K562 (cell line): Measurements from ENCODE around the gene PHLDB3. TPM values are rescaled to one million over a fixed set of nuclear protein-coding genes. Genes with fewer than 3 reads are reported as not detected.

Experiments
- CBX5 ChIP-seq: IDR thresholded peaks from 2 replicates; pipeline ENCODE4 v1.6.1; 2014; ENCODE audit warnings: low read depth, borderline replicate concordance
- DDX20 ChIP-seq: fragments of 450-650 bp; IDR thresholded peaks from 2 replicates; pipeline ENCODE4 v1.6.1; 2016; ENCODE audit warnings: missing genetic modification characterization, low read depth, mild to moderate bottlenecking, missing compliant biosample characterization, moderate library complexity
- FUS ChIP-seq: fragments of 200-400 bp; formaldehyde crosslinking; optimal IDR thresholded peaks from 2 replicates; pipeline ENCODE3; 2017; ENCODE audit warnings: low read depth, low read length
- GABPB2 ChIP-seq: fragments of 250-450 bp; sonication (Bioruptor Pico); conservative IDR thresholded peaks from 2 replicates; pipeline ENCODE4 v1.5.1; 2021; ENCODE audit warnings: mild to moderate bottlenecking
- HDAC3 ChIP-seq: fragments of 450-650 bp; IDR thresholded peaks from 2 replicates; pipeline ENCODE4 v1.6.1; 2018; ENCODE audit warnings: borderline replicate concordance, mild to moderate bottlenecking, moderate library complexity; ENCODE audit not compliant: partially characterized antibody
- MITF ChIP-seq: IDR thresholded peaks from 2 replicates; pipeline ENCODE4 v1.6.1; 2014; ENCODE audit warnings: antibody characterized with exemption
- NFIC ChIP-seq: fragments of 450-650 bp; IDR thresholded peaks from 2 replicates; pipeline ENCODE4 v1.6.1; 2017; ENCODE audit warnings: mild to moderate bottlenecking, inconsistent platforms
- NR2F6 ChIP-seq: fragments of 450-650 bp; formaldehyde crosslinking; IDR thresholded peaks from 2 replicates; pipeline ENCODE4 v1.4.0; 2020; ENCODE audit warnings: mild to moderate bottlenecking
- POLR2AphosphoS5 ChIP-seq: IDR thresholded peaks from 2 replicates; pipeline ENCODE4 v1.6.1; 2011; ENCODE audit warnings: mild to moderate bottlenecking, low read depth, low read length, moderate library complexity; ENCODE audit not compliant: control insufficient read depth, insufficient read depth
- SAFB2 ChIP-seq: fragments of 200-400 bp; formaldehyde crosslinking; IDR thresholded peaks from 2 replicates; pipeline ENCODE4 v1.6.1; 2018; ENCODE audit warnings: borderline replicate concordance, low read length, low read depth, moderate library complexity; ENCODE audit not compliant: severe bottlenecking
- SLC30A9 ChIP-seq: fragments of 250-450 bp; sonication (Bioruptor Pico); IDR thresholded peaks from 2 replicates; pipeline ENCODE4 v1.8.0; 2022; ENCODE audit warnings: mild to moderate bottlenecking, moderate library complexity
- STAG1 ChIP-seq: sonication (generic); formaldehyde crosslinking; IDR thresholded peaks from 2 replicates; pipeline ENCODE4 v1.5.0; 2020; ENCODE audit warnings: missing genetic modification reagents, borderline replicate concordance
- TARDBP ChIP-seq: fragments of 450-650 bp; IDR thresholded peaks from 2 replicates; pipeline ENCODE4 v1.6.1; 2016
- TFAP4 ChIP-seq: sonication (generic); formaldehyde crosslinking; IDR thresholded peaks from 2 replicates; pipeline ENCODE4 v1.8.0; 2022; ENCODE audit warnings: missing genetic modification reagents, mild to moderate bottlenecking, moderate library complexity, borderline replicate concordance
- WHSC1 ChIP-seq: IDR thresholded peaks from one replicate; pipeline ENCODE4 v1.6.1; 2012; ENCODE audit warnings: low read length, control low read depth, inconsistent platforms
- ZNF174 ChIP-seq: fragments of 250-450 bp; sonication (Bioruptor Pico); IDR thresholded peaks from 2 replicates; pipeline ENCODE4 v1.4.0; 2020; ENCODE audit warnings: mild to moderate bottlenecking
- ZNF347 ChIP-seq: fragments of 450-650 bp; formaldehyde crosslinking; IDR thresholded peaks from 2 replicates; pipeline ENCODE4 v1.4.0; 2020; ENCODE audit warnings: low read depth, mild to moderate bottlenecking, moderate library complexity
- polyA plus RNA-seq, 8 experiments: library from polyadenylated mRNA; depleted of rRNA in 4 of 8; stranded (reverse) in 5 of 8; unstranded in 3 of 8; fragments of >200 nt; fragmentation: Nextera tagmentation in 2 of 8; fragmentation: Illumina TruSeq in 1 of 8; extraction: Ambion mirVana in 2 of 8; extraction: Trizol in 1 of 8; gene quantifications; 2 replicates each; pipeline versions ENCODE4 v1.2.1 to v1.2.3, GENCODE V29; 2011 to 2014; ENCODE audit warnings: inconsistent platforms in 1 of 8, missing spikeins in 1 of 8
- total RNA-seq, 7 experiments: library from RNA; depleted of rRNA in 6 of 7; stranded (reverse); fragments of >200 nt in 6 of 7; fragmentation: Illumina TruSeq in 2 of 7; extraction: Trizol in 2 of 7; gene quantifications; 2 replicates each; pipeline versions ENCODE4 v1.2.1 to v1.2.3, GENCODE V29; 2011 to 2021; ENCODE audit warnings: low replicate concordance in 1 of 7
- TF ChIP-seq, protein P1 (sequence below): fragments of 200-800 bp; sonication (Bioruptor generic); IDR thresholded peaks from 2 replicates; pipeline ENCODE4 v1.6.1; 2017; ENCODE audit warnings: missing genetic modification characterization, missing compliant biosample characterization
- TF ChIP-seq, protein P2 (sequence below): fragments of 450-650 bp; formaldehyde crosslinking; conservative IDR thresholded peaks from 2 replicates; pipeline ENCODE4 v1.4.0; 2022; ENCODE audit warnings: mild to moderate bottlenecking, missing genetic modification characterization
- TF ChIP-seq, protein P3 (sequence below): fragments of 250-450 bp; sonication (Bioruptor Pico); IDR thresholded peaks from 2 replicates; pipeline ENCODE4 v1.5.0; 2020; ENCODE audit warnings: mild to moderate bottlenecking
- TF ChIP-seq, protein P4 (sequence below), 2 experiments: fragments of 450-650 bp in 1 of 2; sonication (generic) in 1 of 2; formaldehyde crosslinking; conservative IDR thresholded peaks; 2 replicates each; pipeline versions ENCODE4 v1.4.0 to v1.8.1; 2020 to 2022; ENCODE audit warnings: mild to moderate bottlenecking in 1 of 2, missing genetic modification reagents in 1 of 2

PHLDB3 gene
- total and polyA plus RNA-seq, 9 of the 15 experiments (the other 6 are each of a cell fraction or from before 2014, with no cell fraction given): 0.04 to 23.5 (median 3.9) TPM

GRCh38 chr19:43533546-43534304 lies 29.2 kb upstream of the PHLDB3 start (continued):
- TF ChIP-seq MITF: no peak
- no peak for TF ChIP-seq TARDBP
- no peak for TF ChIP-seq DDX20 (tag)
- no peak for TF ChIP-seq STAG1 (CRISPR knock-in tag)
- TF ChIP-seq WHSC1: no peak
- TF ChIP-seq, protein P1, sequence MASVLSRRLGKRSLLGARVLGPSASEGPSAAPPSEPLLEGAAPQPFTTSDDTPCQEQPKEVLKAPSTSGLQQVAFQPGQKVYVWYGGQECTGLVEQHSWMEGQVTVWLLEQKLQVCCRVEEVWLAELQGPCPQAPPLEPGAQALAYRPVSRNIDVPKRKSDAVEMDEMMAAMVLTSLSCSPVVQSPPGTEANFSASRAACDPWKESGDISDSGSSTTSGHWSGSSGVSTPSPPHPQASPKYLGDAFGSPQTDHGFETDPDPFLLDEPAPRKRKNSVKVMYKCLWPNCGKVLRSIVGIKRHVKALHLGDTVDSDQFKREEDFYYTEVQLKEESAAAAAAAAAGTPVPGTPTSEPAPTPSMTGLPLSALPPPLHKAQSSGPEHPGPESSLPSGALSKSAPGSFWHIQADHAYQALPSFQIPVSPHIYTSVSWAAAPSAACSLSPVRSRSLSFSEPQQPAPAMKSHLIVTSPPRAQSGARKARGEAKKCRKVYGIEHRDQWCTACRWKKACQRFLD (CRISPR knock-in tag): no peak
- no peak for TF ChIP-seq NR2F6 (CRISPR knock-in tag)
- peak; percentile 53; the same call in 1 of the 2 replicates for TF ChIP-seq TFAP4 (CRISPR knock-in tag)
- TF ChIP-seq, protein P2, sequence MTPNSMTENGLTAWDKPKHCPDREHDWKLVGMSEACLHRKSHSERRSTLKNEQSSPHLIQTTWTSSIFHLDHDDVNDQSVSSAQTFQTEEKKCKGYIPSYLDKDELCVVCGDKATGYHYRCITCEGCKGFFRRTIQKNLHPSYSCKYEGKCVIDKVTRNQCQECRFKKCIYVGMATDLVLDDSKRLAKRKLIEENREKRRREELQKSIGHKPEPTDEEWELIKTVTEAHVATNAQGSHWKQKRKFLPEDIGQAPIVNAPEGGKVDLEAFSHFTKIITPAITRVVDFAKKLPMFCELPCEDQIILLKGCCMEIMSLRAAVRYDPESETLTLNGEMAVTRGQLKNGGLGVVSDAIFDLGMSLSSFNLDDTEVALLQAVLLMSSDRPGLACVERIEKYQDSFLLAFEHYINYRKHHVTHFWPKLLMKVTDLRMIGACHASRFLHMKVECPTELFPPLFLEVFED: no peak
- no peak for TF ChIP-seq GABPB2 (CRISPR knock-in tag)
- TF ChIP-seq CBX5: no peak
- no peak for TF ChIP-seq SAFB2
- TF ChIP-seq, protein P3, sequence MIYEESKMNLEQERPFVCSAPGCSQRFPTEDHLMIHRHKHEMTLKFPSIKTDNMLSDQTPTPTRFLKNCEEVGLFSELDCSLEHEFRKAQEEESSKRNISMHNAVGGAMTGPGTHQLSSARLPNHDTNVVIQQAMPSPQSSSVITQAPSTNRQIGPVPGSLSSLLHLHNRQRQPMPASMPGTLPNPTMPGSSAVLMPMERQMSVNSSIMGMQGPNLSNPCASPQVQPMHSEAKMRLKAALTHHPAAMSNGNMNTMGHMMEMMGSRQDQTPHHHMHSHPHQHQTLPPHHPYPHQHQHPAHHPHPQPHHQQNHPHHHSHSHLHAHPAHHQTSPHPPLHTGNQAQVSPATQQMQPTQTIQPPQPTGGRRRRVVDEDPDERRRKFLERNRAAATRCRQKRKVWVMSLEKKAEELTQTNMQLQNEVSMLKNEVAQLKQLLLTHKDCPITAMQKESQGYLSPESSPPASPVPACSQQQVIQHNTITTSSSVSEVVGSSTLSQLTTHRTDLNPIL: no peak
- TF ChIP-seq HDAC3: no peak
- no peak for TF ChIP-seq ZNF174
- no peak for TF ChIP-seq POLR2AphosphoS5
- TF ChIP-seq, protein P4, sequence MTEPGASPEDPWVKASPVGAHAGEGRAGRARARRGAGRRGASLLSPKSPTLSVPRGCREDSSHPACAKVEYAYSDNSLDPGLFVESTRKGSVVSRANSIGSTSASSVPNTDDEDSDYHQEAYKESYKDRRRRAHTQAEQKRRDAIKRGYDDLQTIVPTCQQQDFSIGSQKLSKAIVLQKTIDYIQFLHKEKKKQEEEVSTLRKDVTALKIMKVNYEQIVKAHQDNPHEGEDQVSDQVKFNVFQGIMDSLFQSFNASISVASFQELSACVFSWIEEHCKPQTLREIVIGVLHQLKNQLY (CRISPR knock-in tag; conservative IDR thresholded peaks at IDR 0.05): no peak
- no peak for TF ChIP-seq FUS
- TF ChIP-seq SLC30A9: no peak
- TF ChIP-seq NFIC: peak; percentile 57
- TF ChIP-seq ZNF347 (CRISPR knock-in tag): no peak
